Measurements from ENCODE around the gene CNBD2.
"Not testable (repeated sequence)": the region's sequence is repeated elsewhere in the genome, so short reads cannot be mapped to it uniquely, and the experiment has no call there.

Gene CNBD2

GRCh38 chr20:36026131-36026530 lies 57.7 kb downstream of the CNBD2 start:
- DNase-seq (ENCODE audit: low spot score): not testable (repeated sequence)

GRCh38 chr20:36028106-36028808 lies 59.9 kb downstream of the CNBD2 start:
- no peak for DNase-seq (ENCODE audit: low spot score)

GRCh38 chr20:36030149-36030548 lies 61.8 kb downstream of the CNBD2 start:
- no peak for DNase-seq (ENCODE audit: low spot score)

GRCh38 chr20:36031806-36032205 lies 63.4 kb downstream of the CNBD2 start:
- no peak for DNase-seq (ENCODE audit: low spot score)

GRCh38 chr20:36034875-36035274 lies 66.5 kb downstream of the CNBD2 start:
- DNase-seq (ENCODE audit: low spot score): no peak

GRCh38 chr20:36035745-36036144 lies 67.4 kb downstream of the CNBD2 start:
- DNase-seq (ENCODE audit: low spot score): no peak

- no peak for DNase-seq (ENCODE audit: low spot score)
These were observed 68.3 kb downstream of the CNBD2 start for GRCh38 chr20:36036688-36037087.

GRCh38 chr20:36040571-36040970 lies 72.2 kb downstream of the CNBD2 start:
- DNase-seq (ENCODE audit: low spot score): no peak

- no peak for DNase-seq (ENCODE audit: low spot score)
These were observed 75.1 kb downstream of the CNBD2 start for GRCh38 chr20:36043441-36043840.

- no peak for DNase-seq (ENCODE audit: low spot score)
These were observed 75.6 kb downstream of the CNBD2 start for GRCh38 chr20:36043892-36044515.

- DNase-seq (ENCODE audit: low spot score): no peak
These were observed 77.0 kb downstream of the CNBD2 start for GRCh38 chr20:36045373-36045714.

- DNase-seq (ENCODE audit: low spot score): not testable (repeated sequence)
These were observed 77.8 kb downstream of the CNBD2 start for GRCh38 chr20:36046073-36046798.

- not testable (repeated sequence) for DNase-seq (ENCODE audit: low spot score)
These were observed 81.0 kb downstream of the CNBD2 start for GRCh38 chr20:36049408-36049807.

GRCh38 chr20:36050436-36051317 lies 82.3 kb downstream of the CNBD2 start:
- DNase-seq (ENCODE audit: low spot score): peak; percentile 92

- DNase-seq (ENCODE audit: low spot score): no peak
These were observed 83.1 kb downstream of the CNBD2 start for GRCh38 chr20:36051318-36052116.

- DNase-seq (ENCODE audit: low spot score): no peak
These were observed 83.7 kb downstream of the CNBD2 start for GRCh38 chr20:36052117-36052513.

- DNase-seq (ENCODE audit: low spot score): not testable (repeated sequence)
These were observed 85.6 kb downstream of the CNBD2 start for GRCh38 chr20:36053863-36054518.

GRCh38 chr20:36055145-36055544 lies 86.8 kb downstream of the CNBD2 start:
- DNase-seq (ENCODE audit: low spot score): no peak

- no peak for DNase-seq (ENCODE audit: low spot score)
These were observed 92.3 kb downstream of the CNBD2 start for GRCh38 chr20:36060676-36061075.

- no peak for DNase-seq (ENCODE audit: low spot score)
These were observed 93.4 kb downstream of the CNBD2 start for GRCh38 chr20:36061754-36062153.

GRCh38 chr20:36062799-36063198 lies 94.4 kb downstream of the CNBD2 start:
- DNase-seq (ENCODE audit: low spot score): no peak
